Uterus (tissue), 2 donors: ENCODE results near the gene RUBCNL.
"Not testable (repeated sequence)": the region's sequence is repeated elsewhere in the genome, so short reads cannot be mapped to it uniquely, and the experiment has no call there.

Experiments
- POLR2A ChIP-seq, 2 donors: fragments of 450-650 bp; IDR thresholded peaks; one replicate each; pipeline ENCODE4 v1.6.1; 2016; ENCODE audit warnings: antibody characterized with exemption in 2 of 2, mild to moderate bottlenecking in 1 of 2, moderate library complexity in 1 of 2
- TF ChIP-seq, protein P1 (sequence below), 4 experiments: fragments of 200-600 bp in 2 of 4; fragments of 450-650 bp in 2 of 4; sonication (generic) in 2 of 4; IDR thresholded peaks; one replicate each; pipeline ENCODE4 v1.5.1; 2016 to 2019; ENCODE audit warnings: antibody characterized with exemption in 4 of 4, mild to moderate bottlenecking in 2 of 4, moderate library complexity in 1 of 4

DNA sequence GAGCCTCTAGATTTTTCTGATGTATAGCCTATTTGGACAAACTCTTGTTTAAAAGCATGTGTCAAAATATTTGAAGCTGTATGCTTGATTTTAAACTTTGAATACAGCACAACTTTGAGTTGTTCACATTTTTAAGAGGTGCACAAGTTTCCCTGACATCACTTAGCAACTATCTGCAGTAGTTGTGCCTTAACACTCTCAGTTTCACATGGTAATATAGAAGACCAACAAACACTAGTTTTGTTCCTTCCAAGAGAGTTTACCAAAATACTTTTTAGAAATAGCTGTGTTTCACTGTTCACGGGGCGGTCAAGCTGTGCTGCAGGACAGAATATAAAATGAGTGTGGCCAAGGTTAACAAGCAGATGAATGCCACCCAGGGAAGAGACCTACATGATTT, 42.5 kb upstream of the RUBCNL start:
- TF ChIP-seq, protein P1, sequence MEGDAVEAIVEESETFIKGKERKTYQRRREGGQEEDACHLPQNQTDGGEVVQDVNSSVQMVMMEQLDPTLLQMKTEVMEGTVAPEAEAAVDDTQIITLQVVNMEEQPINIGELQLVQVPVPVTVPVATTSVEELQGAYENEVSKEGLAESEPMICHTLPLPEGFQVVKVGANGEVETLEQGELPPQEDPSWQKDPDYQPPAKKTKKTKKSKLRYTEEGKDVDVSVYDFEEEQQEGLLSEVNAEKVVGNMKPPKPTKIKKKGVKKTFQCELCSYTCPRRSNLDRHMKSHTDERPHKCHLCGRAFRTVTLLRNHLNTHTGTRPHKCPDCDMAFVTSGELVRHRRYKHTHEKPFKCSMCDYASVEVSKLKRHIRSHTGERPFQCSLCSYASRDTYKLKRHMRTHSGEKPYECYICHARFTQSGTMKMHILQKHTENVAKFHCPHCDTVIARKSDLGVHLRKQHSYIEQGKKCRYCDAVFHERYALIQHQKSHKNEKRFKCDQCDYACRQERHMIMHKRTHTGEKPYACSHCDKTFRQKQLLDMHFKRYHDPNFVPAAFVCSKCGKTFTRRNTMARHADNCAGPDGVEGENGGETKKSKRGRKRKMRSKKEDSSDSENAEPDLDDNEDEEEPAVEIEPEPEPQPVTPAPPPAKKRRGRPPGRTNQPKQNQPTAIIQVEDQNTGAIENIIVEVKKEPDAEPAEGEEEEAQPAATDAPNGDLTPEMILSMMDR (IDR thresholded peaks at IDR 0.05): not testable (repeated sequence)
- TF ChIP-seq POLR2A (IDR thresholded peaks at IDR 0.05): not testable (repeated sequence)
